Muscle layer of duodenum (tissue), 2 donors: Measurements from ENCODE around the gene ABLIM2.

Experiments
- H3K27ac ChIP-seq: one replicate; pipeline ENCODE4 v1.7.0; 2013; ENCODE audit warnings: mild to moderate bottlenecking, low read length
- H3K27me3 ChIP-seq: one replicate; pipeline ENCODE4 v1.7.0; 2013; ENCODE audit warnings: low read depth, mild to moderate bottlenecking, control low read depth, low read length
- H3K36me3 ChIP-seq, 2 donors: one replicate each; pipeline ENCODE4 v1.7.0; 2013; ENCODE audit warnings: low read length in 2 of 2, control low read depth in 1 of 2, mild to moderate bottlenecking in 1 of 2; ENCODE audit not compliant: insufficient read depth in 2 of 2, control insufficient read depth in 1 of 2
- H3K4me1 ChIP-seq, 2 donors: one replicate each; pipeline ENCODE4 v1.7.0; 2013; ENCODE audit warnings: low read length in 2 of 2, mild to moderate bottlenecking in 2 of 2, control low read depth in 1 of 2, moderate library complexity in 1 of 2; ENCODE audit not compliant: insufficient read depth in 2 of 2, control insufficient read depth in 1 of 2
- H3K4me3 ChIP-seq, 2 donors: one replicate each; pipeline ENCODE4 v1.7.0; 2013; ENCODE audit warnings: low read length in 2 of 2, low read depth in 1 of 2, mild to moderate bottlenecking in 1 of 2
- H3K9me3 ChIP-seq, 2 donors: one replicate each; pipeline ENCODE4 v1.7.0; 2013; ENCODE audit warnings: low read length in 2 of 2, control low read depth in 1 of 2, mild to moderate bottlenecking in 1 of 2; ENCODE audit not compliant: control insufficient read depth in 1 of 2
- donor health status: healthy.

Gene ABLIM2

GRCh38 chr4:8028884-8029568 is 129.6 kb downstream of the ABLIM2 start:
- Histone ChIP-seq H3K27ac (no peak overlapping the region), H3K36me3 (peaks cover 0 to 6% of the 10 kb centered on the region in 2 donors), H3K4me1 (no peaks in the 10 kb centered on the region)

GRCh38 chr4:8028368-8028767 is 130.2 kb downstream of the ABLIM2 start:
- H3K9me3 ChIP-seq: no peaks in the 10 kb centered on the region
- H3K36me3 ChIP-seq: peaks cover 0 to 6% of the 10 kb centered on the region in 2 donors
- no peak overlapping the region for H3K27ac ChIP-seq
- H3K4me1 ChIP-seq: no peaks in the 10 kb centered on the region
- no peaks in the 10 kb centered on the region for H3K27me3 ChIP-seq
- H3K4me3 ChIP-seq: no peak overlapping the region

More at GRCh38 chr4:8028884-8029568, 129.6 kb downstream of the ABLIM2 start:
- H3K27me3 ChIP-seq: no peaks in the 10 kb centered on the region
- H3K4me3 ChIP-seq: no peak overlapping the region
- no peaks in the 10 kb centered on the region for H3K9me3 ChIP-seq

- Histone ChIP-seq H3K27ac (no peak overlapping the region), H3K4me1 (no peaks in the 10 kb centered on the region), H3K4me3 (no peak overlapping the region), H3K27me3 (no peaks in the 10 kb centered on the region), H3K9me3 (no peaks in the 10 kb centered on the region), H3K36me3 (peaks cover 0 to 3% of the 10 kb centered on the region in 2 donors)
Observed at GRCh38 chr4:8026453-8026852, 132.2 kb downstream of the ABLIM2 start.

- Histone ChIP-seq H3K36me3 (peaks cover 0 to 3% of the 10 kb centered on the region in 2 donors), H3K4me3 (no peak overlapping the region), H3K4me1 (no peaks in the 10 kb centered on the region), H3K9me3 (no peaks in the 10 kb centered on the region), H3K27ac (no peak overlapping the region), H3K27me3 (no peaks in the 10 kb centered on the region)
Observed at GRCh38 chr4:8025668-8026067, 132.9 kb downstream of the ABLIM2 start.

GRCh38 chr4:8024073-8024786 is 134.4 kb downstream of the ABLIM2 start:
- no peaks in the 10 kb centered on the region for H3K4me1 ChIP-seq
- no peaks in the 10 kb centered on the region for H3K9me3 ChIP-seq
- H3K36me3 ChIP-seq: peaks cover 0 to 3% of the 10 kb centered on the region in 2 donors
- H3K4me3 ChIP-seq: no peak overlapping the region
- no peak overlapping the region for H3K27ac ChIP-seq
- no peaks in the 10 kb centered on the region for H3K27me3 ChIP-seq

GRCh38 chr4:8023696-8024033 is 134.9 kb downstream of the ABLIM2 start:
- Histone ChIP-seq H3K9me3 (no peaks in the 10 kb centered on the region), H3K4me1 (no peaks in the 10 kb centered on the region), H3K4me3 (no peak overlapping the region), H3K27me3 (no peaks in the 10 kb centered on the region), H3K27ac (no peak overlapping the region), H3K36me3 (peaks cover 0 to 3% of the 10 kb centered on the region in 2 donors)

GRCh38 chr4:8022767-8023695 is 135.6 kb downstream of the ABLIM2 start:
- H3K4me1 ChIP-seq: no peaks in the 10 kb centered on the region
- no peaks in the 10 kb centered on the region for H3K27me3 ChIP-seq
- H3K27ac ChIP-seq: no peak overlapping the region
- peaks cover 0 to 3% of the 10 kb centered on the region in 2 donors for H3K36me3 ChIP-seq
- no peaks in the 10 kb centered on the region for H3K9me3 ChIP-seq
- no peak overlapping the region for H3K4me3 ChIP-seq

- no peaks in the 10 kb centered on the region for H3K27me3 ChIP-seq
- H3K4me1 ChIP-seq: no peaks in the 10 kb centered on the region
- no peak overlapping the region for H3K4me3 ChIP-seq
- no peaks in the 10 kb centered on the region for H3K9me3 ChIP-seq
- no peaks in the 10 kb centered on the region for H3K36me3 ChIP-seq
- no peak overlapping the region for H3K27ac ChIP-seq
Observed at GRCh38 chr4:8021796-8022195, 136.8 kb downstream of the ABLIM2 start.

- H3K4me1 ChIP-seq: no peaks in the 10 kb centered on the region
- no peaks in the 10 kb centered on the region for H3K27me3 ChIP-seq
- H3K9me3 ChIP-seq: no peaks in the 10 kb centered on the region
- no peaks in the 10 kb centered on the region for H3K36me3 ChIP-seq
- H3K27ac ChIP-seq: no peak overlapping the region
- no peak overlapping the region for H3K4me3 ChIP-seq
Observed at GRCh38 chr4:8019396-8020365, 138.9 kb downstream of the ABLIM2 start.

GRCh38 chr4:8016527-8016926 is 142.1 kb downstream of the ABLIM2 start:
- H3K36me3 ChIP-seq: no peaks in the 10 kb centered on the region
- no peaks in the 10 kb centered on the region for H3K4me1 ChIP-seq
- no peak overlapping the region for H3K27ac ChIP-seq
- H3K27me3 ChIP-seq: no peaks in the 10 kb centered on the region
- no peaks in the 10 kb centered on the region for H3K9me3 ChIP-seq
- H3K4me3 ChIP-seq: no peak overlapping the region
